Astrocyte (in vitro differentiated cells and primary cell): Measurements from ENCODE around the gene ITGB3BP. TPM values are rescaled to one million over a fixed set of nuclear protein-coding genes. Genes with fewer than 3 reads are reported as not detected.

Experiments
- DNase-seq: peaks from one replicate; pipeline ENCODE4 v3.0.0-alpha.2; 2010; ENCODE audit warnings: low read depth
- FAIRE-seq: peaks from 2 replicates; lab custom pipeline; 2011; peaks lifted over from hg19 to GRCh38; lab: Jason Lieb, UNC
- H2AFZ ChIP-seq: 2 replicates; pipeline ENCODE4 v1.6.0; 2012; ENCODE audit warnings: low read depth, low read length, inconsistent platforms
- H3K27ac ChIP-seq: 2 replicates; pipeline ENCODE4 v1.5.1; 2011; ENCODE audit warnings: low read depth, low read length, inconsistent platforms
- H3K27me3 ChIP-seq: 2 replicates; pipeline ENCODE4 v1.6.0; 2011; ENCODE audit warnings: low read length, inconsistent platforms; ENCODE audit not compliant: insufficient read depth
- H3K36me3 ChIP-seq: 2 replicates; pipeline ENCODE4 v1.5.1; 2011; ENCODE audit warnings: low read length, inconsistent platforms; ENCODE audit not compliant: insufficient read depth
- H3K4me1 ChIP-seq: 2 replicates; pipeline ENCODE4 v1.5.1; 2011; ENCODE audit warnings: low read length, inconsistent platforms; ENCODE audit not compliant: insufficient read depth
- H3K4me2 ChIP-seq: 2 replicates; pipeline ENCODE4 v1.6.0; 2012; ENCODE audit warnings: low read length, inconsistent platforms
- H3K4me3 ChIP-seq: 2 replicates; pipeline ENCODE4 v1.5.1; 2011; ENCODE audit warnings: low read depth, mild to moderate bottlenecking, low read length, inconsistent platforms; ENCODE audit not compliant: insufficient read depth
- H3K79me2 ChIP-seq: 2 replicates; pipeline ENCODE4 v1.6.0; 2012; ENCODE audit warnings: mild to moderate bottlenecking, low read length, inconsistent platforms; ENCODE audit not compliant: insufficient read depth
- H3K9ac ChIP-seq: 2 replicates; pipeline ENCODE4 v1.6.0; 2012; ENCODE audit warnings: mild to moderate bottlenecking, low read length, inconsistent platforms
- H3K9me3 ChIP-seq: 2 replicates; pipeline ENCODE4 v1.5.1; 2012; ENCODE audit warnings: low read depth, mild to moderate bottlenecking, low read length, inconsistent platforms; ENCODE audit not compliant: insufficient read depth
- H4K20me1 ChIP-seq: 2 replicates; pipeline ENCODE4 v1.6.0; 2012; ENCODE audit warnings: low read length, inconsistent platforms; ENCODE audit not compliant: insufficient read depth
- H3K27ac Mint-ChIP-seq: one replicate; pipeline ENCODE4 v1.8.0; 2021; ENCODE audit warnings: mild to moderate bottlenecking, mixed read lengths; ENCODE audit not compliant: unreplicated experiment
- H3K27me3 Mint-ChIP-seq: one replicate; pipeline ENCODE4 v1.8.0; 2021; ENCODE audit warnings: low read depth, mixed read lengths; ENCODE audit not compliant: unreplicated experiment
- H3K36me3 Mint-ChIP-seq: one replicate; pipeline ENCODE4 v1.8.0; 2021; ENCODE audit warnings: low read depth, mixed read lengths; ENCODE audit not compliant: unreplicated experiment
- H3K4me1 Mint-ChIP-seq: one replicate; pipeline ENCODE4 v1.8.0; 2021; ENCODE audit warnings: low read depth, mixed read lengths; ENCODE audit not compliant: unreplicated experiment
- H3K4me3 Mint-ChIP-seq: one replicate; pipeline ENCODE4 v1.8.0; 2021; ENCODE audit warnings: mild to moderate bottlenecking, moderate library complexity, mixed read lengths; ENCODE audit not compliant: unreplicated experiment
- H3K9me3 Mint-ChIP-seq: one replicate; pipeline ENCODE4 v1.8.0; 2021; ENCODE audit warnings: mild to moderate bottlenecking, mixed read lengths; ENCODE audit not compliant: unreplicated experiment
- EZH2 ChIP-seq: IDR thresholded peaks from 2 replicates; pipeline ENCODE4 v1.6.1; 2012; ENCODE audit warnings: mild to moderate bottlenecking, low read length, inconsistent platforms; ENCODE audit not compliant: insufficient read depth
- total RNA-seq: library from RNA; stranded (reverse); gene quantifications from 2 replicates; pipeline ENCODE4 v1.2.1, GENCODE V29; 2021
- TF ChIP-seq, protein P1 (sequence below): IDR thresholded peaks from 2 replicates; pipeline ENCODE4 v1.5.1; 2011; ENCODE audit warnings: low read depth, mild to moderate bottlenecking, inconsistent platforms, low read length, moderate library complexity; ENCODE audit not compliant: insufficient read depth

Gene ITGB3BP
- total RNA-seq, 1 donor from 2014 or later, result 15.6 TPM

DNA sequence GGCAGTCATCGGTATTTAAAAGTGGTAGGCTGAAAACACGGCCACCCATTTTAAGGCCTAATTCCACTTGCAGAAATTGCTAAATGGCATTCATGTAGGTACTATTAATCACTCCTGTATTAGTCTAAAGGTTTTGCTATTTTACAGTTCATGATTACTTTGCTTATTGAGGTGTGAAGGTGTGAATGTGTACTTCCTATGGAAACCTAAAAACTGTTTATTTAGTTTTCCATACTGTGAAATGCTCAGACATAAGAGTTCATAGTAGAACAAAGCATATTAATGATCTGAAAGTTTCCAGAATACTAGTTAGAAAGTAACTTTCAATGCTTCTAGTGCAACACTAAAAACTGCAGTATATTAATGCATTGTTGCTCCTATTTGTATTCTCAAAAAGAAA lies 69.8 kb downstream of the ITGB3BP start:
- Histone ChIP-seq H3K27ac (no peak overlapping the region), H3K79me2 (no peaks in the 10 kb centered on the region), H4K20me1 (no peaks in the 10 kb centered on the region), H3K4me2 (no peak overlapping the region), H3K36me3 (no peaks in the 10 kb centered on the region), H3K4me1 (no peaks in the 10 kb centered on the region), H3K9ac (no peak overlapping the region), H3K27me3 (no peaks in the 10 kb centered on the region), H3K4me3 (no peak overlapping the region), H3K9me3 (no peaks in the 10 kb centered on the region), H2AFZ (no peak overlapping the region)
- FAIRE-seq, result no peak
- Mint-ChIP-seq H3K27ac (no peak overlapping the region), H3K4me1 (no peaks in the 10 kb centered on the region), H3K36me3 (no peaks in the 10 kb centered on the region), H3K27me3 (no peaks in the 10 kb centered on the region), H3K4me3 (no peak overlapping the region), H3K9me3 (no peaks in the 10 kb centered on the region)
- no peak for DNase-seq
- TF ChIP-seq, protein P1, sequence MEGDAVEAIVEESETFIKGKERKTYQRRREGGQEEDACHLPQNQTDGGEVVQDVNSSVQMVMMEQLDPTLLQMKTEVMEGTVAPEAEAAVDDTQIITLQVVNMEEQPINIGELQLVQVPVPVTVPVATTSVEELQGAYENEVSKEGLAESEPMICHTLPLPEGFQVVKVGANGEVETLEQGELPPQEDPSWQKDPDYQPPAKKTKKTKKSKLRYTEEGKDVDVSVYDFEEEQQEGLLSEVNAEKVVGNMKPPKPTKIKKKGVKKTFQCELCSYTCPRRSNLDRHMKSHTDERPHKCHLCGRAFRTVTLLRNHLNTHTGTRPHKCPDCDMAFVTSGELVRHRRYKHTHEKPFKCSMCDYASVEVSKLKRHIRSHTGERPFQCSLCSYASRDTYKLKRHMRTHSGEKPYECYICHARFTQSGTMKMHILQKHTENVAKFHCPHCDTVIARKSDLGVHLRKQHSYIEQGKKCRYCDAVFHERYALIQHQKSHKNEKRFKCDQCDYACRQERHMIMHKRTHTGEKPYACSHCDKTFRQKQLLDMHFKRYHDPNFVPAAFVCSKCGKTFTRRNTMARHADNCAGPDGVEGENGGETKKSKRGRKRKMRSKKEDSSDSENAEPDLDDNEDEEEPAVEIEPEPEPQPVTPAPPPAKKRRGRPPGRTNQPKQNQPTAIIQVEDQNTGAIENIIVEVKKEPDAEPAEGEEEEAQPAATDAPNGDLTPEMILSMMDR, result no peak
- TF ChIP-seq EZH2, result no peak

DNA sequence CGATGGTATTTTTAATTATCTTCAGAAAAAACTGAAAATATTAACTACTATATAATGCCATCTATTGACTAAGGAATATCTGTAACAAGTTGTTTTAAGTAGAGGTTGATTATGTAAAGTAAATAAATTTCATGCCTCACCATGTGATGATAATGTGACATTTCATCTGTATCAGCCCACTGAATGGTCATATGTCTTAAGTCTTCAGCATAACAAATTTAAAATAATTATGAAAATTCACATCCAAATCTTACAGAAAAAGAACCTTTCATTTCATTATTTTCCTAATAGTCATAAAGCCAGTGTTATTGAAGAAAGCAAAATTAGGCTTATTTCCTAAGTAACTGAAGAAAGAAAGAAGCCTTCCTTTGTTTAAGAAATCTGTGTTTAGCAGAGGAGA lies 72.6 kb downstream of the ITGB3BP start:
- Histone ChIP-seq H2AFZ (no peak overlapping the region), H3K9me3 (no peaks in the 10 kb centered on the region), H3K36me3 (no peaks in the 10 kb centered on the region), H4K20me1 (no peaks in the 10 kb centered on the region), H3K4me1 (no peaks in the 10 kb centered on the region), H3K79me2 (no peaks in the 10 kb centered on the region), H3K4me2 (no peak overlapping the region), H3K27me3 (no peaks in the 10 kb centered on the region), H3K27ac (no peak overlapping the region), H3K9ac (no peak overlapping the region), H3K4me3 (no peak overlapping the region)
- H3K27me3 Mint-ChIP-seq, result no peaks in the 10 kb centered on the region
- H3K27ac Mint-ChIP-seq, result no peak overlapping the region
- FAIRE-seq (no peak), DNase-seq (no peak)
- H3K36me3 Mint-ChIP-seq, result no peaks in the 10 kb centered on the region
- no peaks in the 10 kb centered on the region for H3K9me3 Mint-ChIP-seq
- no peak overlapping the region for H3K4me3 Mint-ChIP-seq
- TF ChIP-seq, protein P1, result no peak
- TF ChIP-seq EZH2, result no peak
- H3K4me1 Mint-ChIP-seq, result no peaks in the 10 kb centered on the region

DNA sequence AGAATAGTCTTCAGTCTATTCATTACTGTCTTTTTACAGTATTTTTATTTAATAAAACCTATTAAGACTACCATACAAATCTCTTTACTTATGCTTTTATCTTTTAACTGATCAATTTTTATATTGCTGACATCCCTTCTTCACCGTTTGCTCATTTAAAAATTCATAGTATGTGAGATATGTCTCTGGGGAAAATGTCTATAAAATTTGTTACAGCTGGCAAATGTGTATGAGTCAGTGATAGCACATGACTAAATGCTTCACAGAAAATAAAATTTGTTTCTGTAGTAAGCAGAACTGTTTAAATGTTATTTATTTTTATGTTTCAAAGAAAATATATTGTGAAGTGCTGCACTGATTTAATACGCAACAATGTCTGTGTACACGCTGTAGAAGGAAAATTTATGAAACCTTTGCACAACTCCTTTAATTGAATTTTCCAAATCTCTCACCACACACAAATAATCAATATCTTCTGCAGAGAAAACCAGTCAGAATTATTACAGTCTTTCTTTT lies 74.2 kb downstream of the ITGB3BP start:
- Histone ChIP-seq H3K79me2 (no peaks in the 10 kb centered on the region), H3K36me3 (no peaks in the 10 kb centered on the region), H3K4me1 (no peaks in the 10 kb centered on the region), H3K4me3 (no peak overlapping the region), H3K9me3 (no peaks in the 10 kb centered on the region), H3K9ac (no peak overlapping the region), H3K27me3 (no peaks in the 10 kb centered on the region), H3K4me2 (no peak overlapping the region), H3K27ac (no peak overlapping the region), H2AFZ (no peak overlapping the region), H4K20me1 (no peaks in the 10 kb centered on the region)
- Mint-ChIP-seq H3K9me3 (no peaks in the 10 kb centered on the region), H3K4me3 (no peak overlapping the region), H3K4me1 (peaks cover 4% of the 10 kb centered on the region), H3K27me3 (no peaks in the 10 kb centered on the region), H3K27ac (no peak overlapping the region), H3K36me3 (no peaks in the 10 kb centered on the region)
- FAIRE-seq (no peak), DNase-seq (no peak)
- TF ChIP-seq, protein P1, result no peak
- TF ChIP-seq EZH2, result no peak
